NCI-H128 (cell line): ENCODE results near the gene ZFP36L1.

ENCODE experiments used
- DNase-seq: peaks from one replicate; lab custom pipeline; 2025; ENCODE audit not compliant: unreplicated experiment; lab: John Stamatoyannopoulos, UW

Gene ZFP36L1

GRCh38 chr14:68792979-68793733 lies at the start of gene ZFP36L1:
Gene ZFP36L1 (minus strand): TSS chr14:68793067. CDS start chr14:68792938, 129 bp downstream.
- DNase-seq, result no peak

- DNase-seq, result peak; percentile 8
Observed at GRCh38 chr14:68842298-68842697, 49.4 kb upstream of the ZFP36L1 start.

GRCh38 chr14:68841016-68841809 lies 48.3 kb upstream of the ZFP36L1 start:
- DNase-seq, result no peak

- no peak for DNase-seq
Observed at GRCh38 chr14:68840454-68840853, 47.6 kb upstream of the ZFP36L1 start.

- DNase-seq, result no peak
Observed at GRCh38 chr14:68836082-68836481, 43.2 kb upstream of the ZFP36L1 start.

- DNase-seq, result no peak
Observed at GRCh38 chr14:68834816-68835215, 41.9 kb upstream of the ZFP36L1 start.

- DNase-seq, result no peak
Observed at GRCh38 chr14:68828698-68829097, 35.8 kb upstream of the ZFP36L1 start.

GRCh38 chr14:68825729-68826128 lies 32.9 kb upstream of the ZFP36L1 start:
- no peak for DNase-seq

GRCh38 chr14:68824517-68825347 lies 31.9 kb upstream of the ZFP36L1 start:
- DNase-seq, result no peak

GRCh38 chr14:68824207-68824516 lies 31.3 kb upstream of the ZFP36L1 start:
- no peak for DNase-seq

GRCh38 chr14:68823434-68824206 lies 30.8 kb upstream of the ZFP36L1 start:
- DNase-seq, result no peak

GRCh38 chr14:68822926-68823325 lies 30.1 kb upstream of the ZFP36L1 start:
- no peak for DNase-seq

GRCh38 chr14:68822132-68822651 lies 29.3 kb upstream of the ZFP36L1 start:
- no peak for DNase-seq

- DNase-seq, result no peak
Observed at GRCh38 chr14:68820999-68821683, 28.3 kb upstream of the ZFP36L1 start.

GRCh38 chr14:68820536-68820935 lies 27.7 kb upstream of the ZFP36L1 start:
- no peak for DNase-seq

- DNase-seq, result no peak
Observed at GRCh38 chr14:68820119-68820518, 27.3 kb upstream of the ZFP36L1 start.

- DNase-seq, result no peak
Observed at GRCh38 chr14:68819260-68819691, 26.4 kb upstream of the ZFP36L1 start.

GRCh38 chr14:68817506-68818212 lies 24.8 kb upstream of the ZFP36L1 start:
- DNase-seq, result no peak

- no peak for DNase-seq
Observed at GRCh38 chr14:68816943-68817430, 24.1 kb upstream of the ZFP36L1 start.
